ENCODE measurements around the gene GSAP. TPM values are rescaled to one million over a fixed set of nuclear protein-coding genes. Genes with fewer than 3 reads are reported as not detected.
"Not testable (repeated sequence)": the region's sequence is repeated elsewhere in the genome, so short reads cannot be mapped to it uniquely, and the experiment has no call there.

The GSAP gene
- total RNA-seq, 1 donor = 3.5 TPM

GRCh38 chr7:77281780-77282478 is 134.2 kb downstream of the GSAP start:
- TF ChIP-seq CTCF (IDR thresholded peaks at IDR 0.05; ENCODE audit: insufficient read depth, low read length) = no peak
- peak; percentile 71 for DNase-seq (ENCODE audit: low read depth)

GRCh38 chr7:77276120-77276519 is 140.0 kb downstream of the GSAP start:
- no peak for DNase-seq (ENCODE audit: low read depth)
- no peak overlapping the region for H3K4me3 ChIP-seq (ENCODE audit: low read depth, low read length)
- no peak for TF ChIP-seq CTCF (IDR thresholded peaks at IDR 0.05; ENCODE audit: insufficient read depth, low read length)

More at GRCh38 chr7:77281780-77282478, 134.2 kb downstream of the GSAP start:
- no peak overlapping the region for H3K4me3 ChIP-seq (ENCODE audit: low read depth, low read length)

GRCh38 chr7:77275663-77276062 is 140.5 kb downstream of the GSAP start:
- H3K4me3 ChIP-seq (ENCODE audit: low read depth, low read length) = not testable (repeated sequence)
- DNase-seq (ENCODE audit: low read depth) = peak; percentile 66

GRCh38 chr7:77271766-77272165 is 144.4 kb downstream of the GSAP start:
- H3K4me3 ChIP-seq (ENCODE audit: low read depth, low read length) = no peak overlapping the region
- no peak for DNase-seq (ENCODE audit: low read depth)
- TF ChIP-seq CTCF (IDR thresholded peaks at IDR 0.05; ENCODE audit: insufficient read depth, low read length) = no peak

- DNase-seq (ENCODE audit: low read depth) = no peak
- H3K4me3 ChIP-seq (ENCODE audit: low read depth, low read length) = no peak overlapping the region
- no peak for TF ChIP-seq CTCF (IDR thresholded peaks at IDR 0.05; ENCODE audit: insufficient read depth, low read length)
These were observed 146.1 kb downstream of the GSAP start for GRCh38 chr7:77270094-77270480.

GRCh38 chr7:77269360-77270093 is 146.6 kb downstream of the GSAP start:
- no peak overlapping the region for H3K4me3 ChIP-seq (ENCODE audit: low read depth, low read length)
- TF ChIP-seq CTCF (IDR thresholded peaks at IDR 0.05; ENCODE audit: insufficient read depth, low read length) = no peak
- no peak for DNase-seq (ENCODE audit: low read depth)

GRCh38 chr7:77266291-77266794 is 149.8 kb downstream of the GSAP start:
- no peak for DNase-seq (ENCODE audit: low read depth)
- no peak overlapping the region for H3K4me3 ChIP-seq (ENCODE audit: low read depth, low read length)
- no peak for TF ChIP-seq CTCF (IDR thresholded peaks at IDR 0.05; ENCODE audit: insufficient read depth, low read length)

Data from fibroblast of the aortic adventitia (primary cell).